ENCODE results near the gene FSHR. TPM values are rescaled to one million over a fixed set of nuclear protein-coding genes. Genes with fewer than 3 reads are reported as not detected.

FSHR gene
- total and polyA plus RNA-seq, 4 donors, result not detected

DNA sequence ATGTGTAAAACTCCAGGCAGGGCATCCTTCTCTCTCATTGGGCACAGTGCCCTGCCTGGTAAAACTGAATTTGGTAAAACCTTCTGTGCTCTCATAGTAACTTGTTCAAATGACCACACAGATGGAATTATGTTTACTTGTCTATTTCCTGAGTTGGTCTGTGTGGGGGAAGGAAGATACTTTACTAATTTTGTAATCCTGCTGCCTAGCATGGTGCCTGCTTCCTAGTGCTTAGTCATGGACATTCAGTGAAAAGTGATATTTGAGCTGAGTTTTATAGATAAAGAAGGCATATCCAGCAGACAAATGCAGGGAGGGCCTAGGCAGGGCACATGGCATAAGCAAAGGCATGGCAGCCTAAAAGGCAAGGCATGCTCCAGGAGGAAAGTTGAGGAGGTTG lies 199.4 kb downstream of the FSHR start:
- H3K36me3 ChIP-seq (ENCODE audit: control insufficient read depth in 4 of 4, insufficient read depth in 3 of 4, low read depth in 1 of 4, low read length in 3 of 4), result no peaks in the 10 kb centered on the region
- TF ChIP-seq NR2F2 (IDR thresholded peaks at IDR 0.05) (no peak), ZBTB33 (IDR thresholded peaks at IDR 0.05) (no peak), REST (IDR thresholded peaks at IDR 0.05) (no peak), TAF1 (conservative IDR thresholded peaks at IDR 0.05) (no peak)
- no peak overlapping the region for H3K4me3 ChIP-seq (ENCODE audit: low read depth in 1 of 3, low read length in 3 of 3)
- no peaks in the 10 kb centered on the region for H3K27me3 ChIP-seq (ENCODE audit: control insufficient read depth in 4 of 4, insufficient read depth in 4 of 4, low read length in 3 of 4)
- H3K27ac ChIP-seq (ENCODE audit: low read depth in 1 of 2, low read length in 2 of 2), result no peak overlapping the region
- H3K9me3 ChIP-seq (ENCODE audit: control insufficient read depth in 4 of 4, low read length in 3 of 4), result no peaks in the 10 kb centered on the region
- DNase-seq (ENCODE audit: low spot score), result no peak
- H3K4me1 ChIP-seq (ENCODE audit: control insufficient read depth in 4 of 4, insufficient read depth in 4 of 4, low read length in 3 of 4), result peaks cover 3 to 8% (median 8%) of the 10 kb centered on the region in 4 donors
- no peak overlapping the region for H3K9ac ChIP-seq (ENCODE audit: low read depth in 1 of 2, low read length in 2 of 2)

DNA sequence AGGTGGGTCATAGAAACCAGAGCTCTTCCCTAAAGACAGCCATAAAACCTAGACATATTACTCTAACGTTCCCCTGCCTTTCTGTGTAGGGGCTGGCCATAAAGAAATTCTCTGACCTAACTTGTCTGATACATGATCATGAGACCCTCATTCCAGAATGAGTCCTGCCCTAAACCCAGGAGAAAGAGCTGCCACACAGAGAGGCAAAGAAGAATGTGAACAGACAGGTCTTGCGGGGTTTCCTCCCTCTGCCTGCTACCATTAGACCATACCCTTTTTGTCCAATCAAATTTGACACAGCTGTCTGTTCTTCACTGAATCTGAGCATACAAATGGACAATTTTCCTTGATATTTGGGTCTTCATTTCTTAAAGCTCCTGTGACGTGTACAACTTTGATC lies 200.0 kb downstream of the FSHR start:
- Histone ChIP-seq H3K9me3 (ENCODE audit: control insufficient read depth in 4 of 4, low read length in 3 of 4) (no peaks in the 10 kb centered on the region), H3K4me3 (ENCODE audit: low read depth in 1 of 3, low read length in 3 of 3) (no peak overlapping the region), H3K9ac (ENCODE audit: low read depth in 1 of 2, low read length in 2 of 2) (no peak overlapping the region), H3K27ac (ENCODE audit: low read depth in 1 of 2, low read length in 2 of 2) (no peak overlapping the region), H3K27me3 (ENCODE audit: control insufficient read depth in 4 of 4, insufficient read depth in 4 of 4, low read length in 3 of 4) (no peaks in the 10 kb centered on the region), H3K4me1 (ENCODE audit: control insufficient read depth in 4 of 4, insufficient read depth in 4 of 4, low read length in 3 of 4) (peaks cover 3 to 8% (median 8%) of the 10 kb centered on the region in 4 donors), H3K36me3 (ENCODE audit: control insufficient read depth in 4 of 4, insufficient read depth in 3 of 4, low read depth in 1 of 4, low read length in 3 of 4) (no peaks in the 10 kb centered on the region)
- no peak for TF ChIP-seq JUND (IDR thresholded peaks at IDR 0.05)
- no peak for TF ChIP-seq RAD21 (IDR thresholded peaks at IDR 0.05)
- TF ChIP-seq HNF4G (IDR thresholded peaks at IDR 0.05), result no peak
- TF ChIP-seq HNF4A (conservative IDR thresholded peaks at IDR 0.05), result no peak
- no peak for TF ChIP-seq REST (IDR thresholded peaks at IDR 0.05)
- no peak for TF ChIP-seq CTCF (IDR thresholded peaks at IDR 0.05; ENCODE audit: low read depth, low read length, missing input control)
- 93% methylated on average over 3 of the region's 3 CpGs for WGBS
- DNase-seq (ENCODE audit: low spot score), result no peak
